Measurements from ENCODE around the gene APBA2. TPM values are rescaled to one million over a fixed set of nuclear protein-coding genes. Genes with fewer than 3 reads are reported as not detected.

The APBA2 gene
- total and polyA plus RNA-seq, 12 donors = 0.16 to 0.85 (median 0.46) TPM

DNA sequence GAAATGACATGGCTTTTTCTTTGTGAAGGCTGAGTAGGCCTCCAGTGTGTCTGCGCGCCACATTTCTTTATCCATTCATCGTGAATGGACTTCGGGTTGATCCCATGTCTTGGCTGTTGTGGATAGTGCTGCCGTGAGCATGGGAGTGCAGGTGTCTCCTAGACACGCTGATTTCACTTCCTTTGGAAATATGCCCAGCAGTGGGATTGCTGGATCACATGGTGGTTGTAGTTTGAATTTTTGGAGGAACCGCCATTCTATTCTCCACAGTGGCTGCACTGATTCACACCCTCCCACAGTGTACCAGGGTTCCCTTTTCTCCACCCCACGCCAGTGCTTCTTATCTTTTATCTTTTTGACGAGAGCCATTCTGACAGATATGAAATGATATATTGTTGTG, 212.2 kb downstream of the APBA2 start:
- Histone ChIP-seq H3K4me1 (no peaks in the 10 kb centered on the region), H3K27me3 (no peaks in the 10 kb centered on the region), H3K36me3 (no peaks in the 10 kb centered on the region), H3K27ac (no peak overlapping the region), H3K9me3 (no peaks in the 10 kb centered on the region), H3K4me3 (no peak overlapping the region)
- DNase-seq (no peak), ATAC-seq (no peak)
- WGBS, 2 donors = 64 to 76% methylated on average over 9 of the region's 9 CpGs
- TF ChIP-seq, protein P1, sequence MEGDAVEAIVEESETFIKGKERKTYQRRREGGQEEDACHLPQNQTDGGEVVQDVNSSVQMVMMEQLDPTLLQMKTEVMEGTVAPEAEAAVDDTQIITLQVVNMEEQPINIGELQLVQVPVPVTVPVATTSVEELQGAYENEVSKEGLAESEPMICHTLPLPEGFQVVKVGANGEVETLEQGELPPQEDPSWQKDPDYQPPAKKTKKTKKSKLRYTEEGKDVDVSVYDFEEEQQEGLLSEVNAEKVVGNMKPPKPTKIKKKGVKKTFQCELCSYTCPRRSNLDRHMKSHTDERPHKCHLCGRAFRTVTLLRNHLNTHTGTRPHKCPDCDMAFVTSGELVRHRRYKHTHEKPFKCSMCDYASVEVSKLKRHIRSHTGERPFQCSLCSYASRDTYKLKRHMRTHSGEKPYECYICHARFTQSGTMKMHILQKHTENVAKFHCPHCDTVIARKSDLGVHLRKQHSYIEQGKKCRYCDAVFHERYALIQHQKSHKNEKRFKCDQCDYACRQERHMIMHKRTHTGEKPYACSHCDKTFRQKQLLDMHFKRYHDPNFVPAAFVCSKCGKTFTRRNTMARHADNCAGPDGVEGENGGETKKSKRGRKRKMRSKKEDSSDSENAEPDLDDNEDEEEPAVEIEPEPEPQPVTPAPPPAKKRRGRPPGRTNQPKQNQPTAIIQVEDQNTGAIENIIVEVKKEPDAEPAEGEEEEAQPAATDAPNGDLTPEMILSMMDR (IDR thresholded peaks at IDR 0.05) = no peak
- intact Hi-C loops (cut with DNase I) = no loop called here

DNA sequence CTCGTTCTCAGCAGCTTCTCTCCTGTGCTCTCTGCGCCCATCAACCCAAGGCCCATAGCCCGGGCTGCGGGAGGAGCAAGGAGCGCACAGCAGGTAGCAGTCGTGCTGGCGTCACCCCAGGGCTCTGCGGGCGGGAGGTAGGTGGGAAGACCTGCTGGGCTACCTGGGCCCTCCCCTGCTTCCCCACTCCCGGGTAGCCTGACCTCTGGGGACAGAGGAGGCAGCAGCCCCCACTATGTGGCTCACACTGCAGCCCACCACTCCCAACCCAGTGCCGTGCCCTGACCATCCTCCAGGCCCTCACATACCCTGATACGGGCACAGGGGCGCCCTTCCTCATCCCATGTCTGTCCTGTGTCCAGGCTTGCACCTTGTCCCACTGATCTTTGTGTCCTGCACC, 212.9 kb downstream of the APBA2 start:
- intact Hi-C loops (cut with DNase I) = no loop called here
- DNase-seq (no peak), ATAC-seq (no peak)
- Histone ChIP-seq H3K4me1 (peaks cover 0 to 6% (median 5%) of the 10 kb centered on the region in 9 donors), H3K36me3 (no peaks in the 10 kb centered on the region), H3K27ac (no peak overlapping the region), H3K4me3 (no peak overlapping the region), H3K9me3 (no peaks in the 10 kb centered on the region), H3K27me3 (peaks cover 0 to 3% (median 0%) of the 10 kb centered on the region in 7 donors)
- WGBS, 2 donors = 85 to 92% methylated on average over 13 of the region's 13 CpGs
- TF ChIP-seq, protein P1 (IDR thresholded peaks at IDR 0.05) = no peak

DNA sequence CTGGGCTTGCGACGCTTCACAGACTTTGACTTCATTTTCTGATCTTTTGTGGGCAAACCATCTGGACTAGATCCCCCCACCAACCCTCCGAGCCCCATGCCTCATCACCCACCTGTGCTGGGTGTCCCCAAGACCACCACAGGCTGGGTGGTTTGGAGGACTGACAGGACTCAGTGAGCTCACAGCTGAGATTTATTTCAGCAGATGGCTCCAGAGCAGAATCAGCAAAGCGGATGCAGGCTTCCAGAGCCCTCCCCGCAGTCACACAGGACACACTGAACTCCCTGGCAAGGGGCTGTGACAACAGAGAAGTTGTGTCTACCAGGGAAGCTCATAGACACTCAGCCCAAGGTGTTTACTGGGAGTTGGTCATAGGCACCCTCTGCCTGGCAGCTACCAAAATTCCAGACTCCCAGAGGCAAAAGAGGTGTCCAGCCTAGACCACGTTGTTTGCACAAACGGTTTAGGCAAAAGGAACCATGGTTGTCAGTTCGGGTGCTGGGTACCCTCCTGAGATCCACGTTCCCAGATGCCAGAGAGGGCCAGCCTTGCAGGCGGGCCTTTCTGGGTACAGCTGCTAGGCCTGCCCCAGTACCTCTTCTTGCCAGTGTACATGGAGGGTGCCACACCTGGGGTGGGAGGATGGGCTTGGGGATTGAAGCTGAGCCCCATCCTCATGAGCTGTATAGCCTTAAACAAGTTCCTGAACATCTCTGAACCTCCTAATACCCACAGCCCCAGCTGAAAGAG, 213.5 kb downstream of the APBA2 start:
- no peak for DNase-seq
- TF ChIP-seq, protein P1 (IDR thresholded peaks at IDR 0.05) = no peak

DNA sequence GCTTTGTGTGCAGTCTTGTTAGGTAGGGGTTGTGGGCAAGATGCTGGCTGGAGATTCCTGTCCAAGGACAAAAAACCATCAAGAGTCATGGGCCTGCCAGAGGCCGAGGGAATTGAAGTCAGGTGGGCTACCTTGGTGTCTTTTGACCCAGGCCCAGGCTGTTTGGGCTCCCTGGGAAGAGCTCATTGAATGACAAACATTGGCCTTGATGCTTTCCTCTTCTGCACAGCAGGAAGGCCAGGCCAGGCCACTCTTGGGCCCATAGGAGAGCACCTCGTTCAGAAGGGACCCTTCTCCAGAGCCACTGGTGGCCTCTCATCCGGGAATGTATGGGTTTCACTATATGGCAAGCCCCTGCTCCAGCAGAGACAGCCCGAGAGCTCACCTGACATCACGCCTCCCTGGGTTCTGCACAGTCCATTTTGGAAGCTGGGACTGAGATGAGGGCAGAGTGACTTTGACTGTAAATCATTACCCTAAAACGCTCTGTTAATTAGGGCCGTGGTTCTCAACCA, 214.8 kb downstream of the APBA2 start:
- intact Hi-C loops (cut with DNase I) = loop anchor here in 2 of 10 donors (5.0 kb wide), 2 partner anchors 167 to 218 kb away; partner anchors contain the start of gene NSMCE3 (in 1 of the 2)
- TF ChIP-seq, protein P1 (IDR thresholded peaks at IDR 0.05) = no peak
- no peak overlapping the region for H3K27ac ChIP-seq
- no peak for ATAC-seq
- H3K9me3 ChIP-seq = no peaks in the 10 kb centered on the region
- 77% methylated on average over 7 of the region's 7 CpGs for WGBS, 2 donors
- peaks cover 0 to 12% (median 10%) of the 10 kb centered on the region in 9 donors for H3K4me1 ChIP-seq
- no peaks in the 10 kb centered on the region for H3K36me3 ChIP-seq
- peaks cover 0 to 3% (median 0%) of the 10 kb centered on the region in 7 donors for H3K27me3 ChIP-seq
- no peak for DNase-seq
- H3K4me3 ChIP-seq = no peak overlapping the region

More for the DNA sequence above, 213.5 kb downstream of the APBA2 start:
- Histone ChIP-seq H3K27me3 (peaks cover 0 to 3% (median 0%) of the 10 kb centered on the region in 7 donors), H3K27ac (no peak overlapping the region), H3K4me1 (peaks cover 0 to 12% (median 10%) of the 10 kb centered on the region in 9 donors), H3K4me3 (no peak overlapping the region), H3K9me3 (no peaks in the 10 kb centered on the region), H3K36me3 (no peaks in the 10 kb centered on the region)
- no peak for ATAC-seq
- WGBS, 2 donors = 93 to 94% methylated on average over 10 of the region's 10 CpGs
- intact Hi-C loops (cut with DNase I) = no loop called here

All from heart right ventricle (tissue), 16 donors.